H9 (cell line): ENCODE results near the gene POU2AF3. TPM values are rescaled to one million over a fixed set of nuclear protein-coding genes. Genes with fewer than 3 reads are reported as not detected.

Source experiments
- DNase-seq: peaks from one replicate; pipeline ENCODE4 v3.0.0-alpha.2; 2017
- H2AFZ ChIP-seq: one replicate; pipeline ENCODE4 v1.6.1; 2013; ENCODE audit warnings: mild to moderate bottlenecking, low read length, control low read depth, moderate library complexity
- H2AK5ac ChIP-seq: 2 replicates; pipeline ENCODE4 v1.6.1; 2013; ENCODE audit warnings: low read length, control low read depth, mixed read lengths; ENCODE audit not compliant: insufficient read length
- H2BK120ac ChIP-seq: one replicate; pipeline ENCODE4 v1.6.1; 2013; ENCODE audit warnings: low read depth, mild to moderate bottlenecking, low read length, control low read depth, inconsistent platforms; ENCODE audit not compliant: poor library complexity, severe bottlenecking
- H2BK12ac ChIP-seq: 2 replicates; pipeline ENCODE4 v1.6.1; 2013; ENCODE audit warnings: low read length, control low read depth, mixed read lengths, low read depth; ENCODE audit not compliant: insufficient read length
- H2BK15ac ChIP-seq: 2 replicates; pipeline ENCODE4 v1.6.1; 2013; ENCODE audit warnings: low read depth, low read length, control low read depth
- H2BK20ac ChIP-seq: one replicate; pipeline ENCODE4 v1.6.1; 2013; ENCODE audit warnings: low read depth, mild to moderate bottlenecking, low read length, control low read depth, inconsistent platforms; ENCODE audit not compliant: poor library complexity, severe bottlenecking
- H2BK5ac ChIP-seq: 2 replicates; pipeline ENCODE4 v1.6.1; 2013; ENCODE audit warnings: low read length, control low read depth, mixed read lengths; ENCODE audit not compliant: insufficient read length
- H3K14ac ChIP-seq: 2 replicates; pipeline ENCODE4 v1.6.1; 2013; ENCODE audit warnings: low read length, control low read depth; ENCODE audit not compliant: insufficient read depth
- H3K18ac ChIP-seq: 2 replicates; pipeline ENCODE4 v1.6.1; 2013; ENCODE audit warnings: low read depth, mild to moderate bottlenecking, mixed read lengths, low read length, control low read depth; ENCODE audit not compliant: insufficient read length
- H3K23ac ChIP-seq: 2 replicates; pipeline ENCODE4 v1.6.1; 2013; ENCODE audit warnings: low read length, control low read depth, mixed read lengths, low read depth; ENCODE audit not compliant: insufficient read length
- H3K23me2 ChIP-seq: 2 replicates; pipeline ENCODE4 v1.6.1; 2013; ENCODE audit warnings: low read depth, mild to moderate bottlenecking, mixed read lengths, low read length, control low read depth; ENCODE audit not compliant: insufficient read length, poor library complexity, severe bottlenecking
- H3K27ac ChIP-seq: 2 replicates; pipeline ENCODE4 v1.5.1; 2013; ENCODE audit warnings: low read length, control low read depth, mixed read lengths, low read depth; ENCODE audit not compliant: insufficient read length
- H3K27me3 ChIP-seq: 2 replicates; pipeline ENCODE4 v1.6.1; 2013; ENCODE audit warnings: low read length, control low read depth, inconsistent platforms; ENCODE audit not compliant: insufficient read depth
- H3K4ac ChIP-seq: 2 replicates; pipeline ENCODE4 v1.6.1; 2013; ENCODE audit warnings: low read depth, mild to moderate bottlenecking, control low read depth, inconsistent platforms, low read length, moderate library complexity
- H3K4me1 ChIP-seq: 2 replicates; pipeline ENCODE4 v1.6.1; 2013; ENCODE audit warnings: low read length, control low read depth, inconsistent platforms; ENCODE audit not compliant: insufficient read depth
- H3K4me2 ChIP-seq: 2 replicates; pipeline ENCODE4 v1.6.1; 2013; ENCODE audit warnings: low read length, control low read depth, mixed read lengths; ENCODE audit not compliant: insufficient read length, insufficient read depth
- H3K56ac ChIP-seq: 2 replicates; pipeline ENCODE4 v1.6.1; 2013; ENCODE audit warnings: low read depth, mild to moderate bottlenecking, mixed read lengths, low read length, control low read depth; ENCODE audit not compliant: insufficient read length
- H3K79me1 ChIP-seq: 2 replicates; pipeline ENCODE4 v1.6.1; 2013; ENCODE audit warnings: low read depth, mild to moderate bottlenecking, moderate library complexity, low read length, control low read depth, inconsistent platforms; ENCODE audit not compliant: insufficient read depth, poor library complexity, severe bottlenecking
- H3K79me2 ChIP-seq: 2 replicates; pipeline ENCODE4 v1.6.1; 2013; ENCODE audit warnings: low read length, control low read depth, inconsistent platforms; ENCODE audit not compliant: insufficient read depth
- H3K9ac ChIP-seq: 2 replicates; pipeline ENCODE4 v1.6.1; 2013; ENCODE audit warnings: low read length, control low read depth, mixed read lengths; ENCODE audit not compliant: insufficient read length; ENCODE audit errors: extremely low read depth
- H3K9me3 ChIP-seq: one replicate; pipeline ENCODE4 v1.6.1; 2013; ENCODE audit warnings: low read depth, low read length, inconsistent platforms; ENCODE audit not compliant: control insufficient read depth
- H3T11ph ChIP-seq: one replicate; pipeline ENCODE4 v1.6.1; 2013; ENCODE audit warnings: mild to moderate bottlenecking, low read length, control low read depth, inconsistent platforms
- H4K20me1 ChIP-seq: one replicate; pipeline ENCODE4 v1.6.1; 2013; ENCODE audit not compliant: control insufficient read depth, insufficient read length, insufficient read depth
- H4K5ac ChIP-seq: 2 replicates; pipeline ENCODE4 v1.6.1; 2013; ENCODE audit warnings: low read depth, mild to moderate bottlenecking, mixed read lengths, low read length, control low read depth; ENCODE audit not compliant: insufficient read length
- H4K8ac ChIP-seq: replicated peaks from 2 replicates; pipeline ENCODE4 v1.6.1; 2013; ENCODE audit warnings: low read length, control low read depth, mixed read lengths, low read depth; ENCODE audit not compliant: insufficient read length
- H4K91ac ChIP-seq: 2 replicates; pipeline ENCODE4 v1.6.1; 2013; ENCODE audit warnings: low read depth, mild to moderate bottlenecking, moderate library complexity, mixed read lengths, low read length, control low read depth; ENCODE audit not compliant: insufficient read length
- H3K27ac Mint-ChIP-seq, 3 experiments: 2 replicates in 2 of 3; 3 replicates in 1 of 3; pipeline ENCODE4 v1.8.0; 2020 to 2021; ENCODE audit warnings: mixed read lengths in 3 of 3, mild to moderate bottlenecking in 1 of 3, moderate library complexity in 1 of 3
- H3K27me3 Mint-ChIP-seq: 2 replicates; pipeline ENCODE4 v1.8.0; 2021; ENCODE audit warnings: low read depth, mild to moderate bottlenecking, moderate library complexity, mixed read lengths
- H3K36me3 Mint-ChIP-seq, 3 experiments: 2 replicates in 2 of 3; 3 replicates in 1 of 3; pipeline ENCODE4 v1.8.0; 2020 to 2021; ENCODE audit warnings: low read depth in 3 of 3, mixed read lengths in 3 of 3; ENCODE audit not compliant: insufficient read depth in 1 of 3
- H3K4me1 Mint-ChIP-seq, 2 experiments: 2 replicates each; pipeline ENCODE4 v1.8.0; 2020; ENCODE audit warnings: mixed read lengths in 2 of 2
- H3K4me3 Mint-ChIP-seq, 2 experiments: 2 replicates in 1 of 2; 3 replicates in 1 of 2; pipeline ENCODE4 v1.8.0; 2020 to 2021; ENCODE audit warnings: mild to moderate bottlenecking in 2 of 2, mixed read lengths in 2 of 2, moderate library complexity in 1 of 2
- H3K9me3 Mint-ChIP-seq, 2 experiments: 2 replicates in 1 of 2; 3 replicates in 1 of 2; pipeline ENCODE4 v1.8.0; 2020; ENCODE audit warnings: mild to moderate bottlenecking in 2 of 2, mixed read lengths in 2 of 2, moderate library complexity in 1 of 2
- WGBS: extraction: QIAGEN DNeasy Blood & Tissue Kit; methylation state at CpG from one replicate; pipeline ENCODE4 v1.1.7; 2013; ENCODE audit warnings: missing lambda C conversion rate, low lambda C conversion rate, mixed read lengths; ENCODE audit not compliant: insufficient read length; ENCODE audit errors: extremely low coverage; 5-methylcytosine and 5-hydroxymethylcytosine counted together
- total RNA-seq: library from RNA; stranded (reverse); gene quantifications from 2 replicates; pipeline ENCODE4 v1.2.1, GENCODE V29; 2021
- TF ChIP-seq, protein P1 (sequence below): fragments of 200-600 bp; sonication (generic); conservative IDR thresholded peaks from 3 replicates; pipeline ENCODE4 v1.8.0; 2021; ENCODE audit warnings: antibody characterized with exemption, mild to moderate bottlenecking

POU2AF3 gene
- total RNA-seq, 1 experiment from 2014 or later, result 0.52 TPM

GRCh38 chr11:111272420-111272819 lies 25.9 kb upstream of the POU2AF3 start:
- Mint-ChIP-seq H3K4me1 (no peaks in the 10 kb centered on the region), H3K27ac (no peak overlapping the region), H3K27me3 (no peaks in the 10 kb centered on the region), H3K9me3 (no peaks in the 10 kb centered on the region), H3K4me3 (no peak overlapping the region), H3K36me3 (no peaks in the 10 kb centered on the region)
- H2BK120ac ChIP-seq, result no peak overlapping the region
- H3K27me3 ChIP-seq, result no peaks in the 10 kb centered on the region
- no peak overlapping the region for H2AK5ac ChIP-seq
- no peak overlapping the region for H2AFZ ChIP-seq
- H2BK12ac ChIP-seq, result no peak overlapping the region
- no peak overlapping the region for H3K56ac ChIP-seq
- no peak overlapping the region for H3K9ac ChIP-seq
- H4K91ac ChIP-seq, result no peak overlapping the region
- H3K9me3 ChIP-seq, result no peaks in the 10 kb centered on the region
- no peak overlapping the region for H3K18ac ChIP-seq
- WGBS, result no CpG with 5 or more reads among the region's 3 CpGs
- H3K14ac ChIP-seq, result no peak overlapping the region
- no peak overlapping the region for H2BK5ac ChIP-seq
- no peaks in the 10 kb centered on the region for H4K20me1 ChIP-seq
- no peak overlapping the region for H3K23ac ChIP-seq
- H3K4me2 ChIP-seq, result no peak overlapping the region
- no peaks in the 10 kb centered on the region for H3K79me2 ChIP-seq
- no peak overlapping the region for H3K4ac ChIP-seq
- no peak overlapping the region for H3T11ph ChIP-seq
- no peak overlapping the region for H4K8ac ChIP-seq
- H3K23me2 ChIP-seq, result no peaks in the 10 kb centered on the region
- no peak for DNase-seq
- no peak overlapping the region for H2BK15ac ChIP-seq
- no peak overlapping the region for H4K5ac ChIP-seq
- TF ChIP-seq, protein P1, sequence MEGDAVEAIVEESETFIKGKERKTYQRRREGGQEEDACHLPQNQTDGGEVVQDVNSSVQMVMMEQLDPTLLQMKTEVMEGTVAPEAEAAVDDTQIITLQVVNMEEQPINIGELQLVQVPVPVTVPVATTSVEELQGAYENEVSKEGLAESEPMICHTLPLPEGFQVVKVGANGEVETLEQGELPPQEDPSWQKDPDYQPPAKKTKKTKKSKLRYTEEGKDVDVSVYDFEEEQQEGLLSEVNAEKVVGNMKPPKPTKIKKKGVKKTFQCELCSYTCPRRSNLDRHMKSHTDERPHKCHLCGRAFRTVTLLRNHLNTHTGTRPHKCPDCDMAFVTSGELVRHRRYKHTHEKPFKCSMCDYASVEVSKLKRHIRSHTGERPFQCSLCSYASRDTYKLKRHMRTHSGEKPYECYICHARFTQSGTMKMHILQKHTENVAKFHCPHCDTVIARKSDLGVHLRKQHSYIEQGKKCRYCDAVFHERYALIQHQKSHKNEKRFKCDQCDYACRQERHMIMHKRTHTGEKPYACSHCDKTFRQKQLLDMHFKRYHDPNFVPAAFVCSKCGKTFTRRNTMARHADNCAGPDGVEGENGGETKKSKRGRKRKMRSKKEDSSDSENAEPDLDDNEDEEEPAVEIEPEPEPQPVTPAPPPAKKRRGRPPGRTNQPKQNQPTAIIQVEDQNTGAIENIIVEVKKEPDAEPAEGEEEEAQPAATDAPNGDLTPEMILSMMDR, result no peak
- no peaks in the 10 kb centered on the region for H3K4me1 ChIP-seq
- H2BK20ac ChIP-seq, result no peak overlapping the region
- H3K79me1 ChIP-seq, result no peaks in the 10 kb centered on the region
- no peak overlapping the region for H3K27ac ChIP-seq
